Measurements from ENCODE around the gene P3H2.

Gene P3H2

GRCh38 chr3:190034446-190034845 is 86.3 kb downstream of the P3H2 start:
- FAIRE-seq: no peak
- TF ChIP-seq SPI1 (IDR thresholded peaks at IDR 0.05; ENCODE audit: low read depth, low read length) (no peak), PAX5 (IDR thresholded peaks at IDR 0.05; ENCODE audit: insufficient read depth, low read length, severe bottlenecking) (no peak), TAF1 (IDR thresholded peaks at IDR 0.05; ENCODE audit: low read depth, low read length) (no peak), POU2F2 (IDR thresholded peaks at IDR 0.05; ENCODE audit: low read depth, low read length) (no peak), POLR2AphosphoS5 (IDR thresholded peaks at IDR 0.05; ENCODE audit: low read depth, low read length) (no peak), POLR2A (IDR thresholded peaks at IDR 0.05; ENCODE audit: low read depth, low read length) (no peak)
- no peak for DNase-seq (ENCODE audit: insufficient read length, low spot score)

GRCh38 chr3:190032923-190033322 is 87.8 kb downstream of the P3H2 start:
- DNase-seq (ENCODE audit: insufficient read length, low spot score): no peak
- TF ChIP-seq TAF1 (IDR thresholded peaks at IDR 0.05; ENCODE audit: low read depth, low read length) (no peak), POLR2A (IDR thresholded peaks at IDR 0.05; ENCODE audit: low read depth, low read length) (no peak), PAX5 (IDR thresholded peaks at IDR 0.05; ENCODE audit: insufficient read depth, low read length, severe bottlenecking) (no peak), SPI1 (IDR thresholded peaks at IDR 0.05; ENCODE audit: low read depth, low read length) (no peak), POLR2AphosphoS5 (IDR thresholded peaks at IDR 0.05; ENCODE audit: low read depth, low read length) (no peak), POU2F2 (IDR thresholded peaks at IDR 0.05; ENCODE audit: low read depth, low read length) (no peak)
- FAIRE-seq: no peak

GRCh38 chr3:190031887-190032752 is 88.6 kb downstream of the P3H2 start:
- no peak for DNase-seq (ENCODE audit: insufficient read length, low spot score)
- no peak for FAIRE-seq
- TF ChIP-seq TAF1 (IDR thresholded peaks at IDR 0.05; ENCODE audit: low read depth, low read length) (no peak), PAX5 (IDR thresholded peaks at IDR 0.05; ENCODE audit: insufficient read depth, low read length, severe bottlenecking) (no peak), POU2F2 (IDR thresholded peaks at IDR 0.05; ENCODE audit: low read depth, low read length) (no peak), POLR2AphosphoS5 (IDR thresholded peaks at IDR 0.05; ENCODE audit: low read depth, low read length) (no peak), POLR2A (IDR thresholded peaks at IDR 0.05; ENCODE audit: low read depth, low read length) (no peak), SPI1 (IDR thresholded peaks at IDR 0.05; ENCODE audit: low read depth, low read length) (no peak)

GRCh38 chr3:190027116-190027515 is 93.6 kb downstream of the P3H2 start:
- DNase-seq (ENCODE audit: insufficient read length, low spot score): no peak
- TF ChIP-seq TAF1 (IDR thresholded peaks at IDR 0.05; ENCODE audit: low read depth, low read length) (no peak), POLR2A (IDR thresholded peaks at IDR 0.05; ENCODE audit: low read depth, low read length) (no peak), POU2F2 (IDR thresholded peaks at IDR 0.05; ENCODE audit: low read depth, low read length) (no peak), PAX5 (IDR thresholded peaks at IDR 0.05; ENCODE audit: insufficient read depth, low read length, severe bottlenecking) (no peak), POLR2AphosphoS5 (IDR thresholded peaks at IDR 0.05; ENCODE audit: low read depth, low read length) (no peak), SPI1 (IDR thresholded peaks at IDR 0.05; ENCODE audit: low read depth, low read length) (no peak)
- FAIRE-seq: no peak

- no peak for DNase-seq (ENCODE audit: insufficient read length, low spot score)
- TF ChIP-seq POLR2A (IDR thresholded peaks at IDR 0.05; ENCODE audit: low read depth, low read length) (no peak), POLR2AphosphoS5 (IDR thresholded peaks at IDR 0.05; ENCODE audit: low read depth, low read length) (no peak), PAX5 (IDR thresholded peaks at IDR 0.05; ENCODE audit: insufficient read depth, low read length, severe bottlenecking) (no peak), SPI1 (IDR thresholded peaks at IDR 0.05; ENCODE audit: low read depth, low read length) (no peak), POU2F2 (IDR thresholded peaks at IDR 0.05; ENCODE audit: low read depth, low read length) (no peak), TAF1 (IDR thresholded peaks at IDR 0.05; ENCODE audit: low read depth, low read length) (no peak)
- FAIRE-seq: no peak
These were observed 94.5 kb downstream of the P3H2 start for GRCh38 chr3:190026154-190026553.

- FAIRE-seq (no peak), DNase-seq (ENCODE audit: insufficient read length, low spot score) (no peak)
- no peak for TF ChIP-seq SPI1 (IDR thresholded peaks at IDR 0.05; ENCODE audit: low read depth, low read length)
- TF ChIP-seq POU2F2 (IDR thresholded peaks at IDR 0.05; ENCODE audit: low read depth, low read length): peak; percentile 58; the same call in 1 of the 2 replicates
These were observed 95.8 kb downstream of the P3H2 start for GRCh38 chr3:190024912-190025311.

GRCh38 chr3:190019844-190020243 is 100.9 kb downstream of the P3H2 start:
- FAIRE-seq: no peak

GRCh38 chr3:190019006-190019405 is 101.7 kb downstream of the P3H2 start:
- FAIRE-seq: no peak
- DNase-seq (ENCODE audit: insufficient read length, low spot score): no peak
- TF ChIP-seq SPI1 (IDR thresholded peaks at IDR 0.05; ENCODE audit: low read depth, low read length): no peak
- TF ChIP-seq PAX5 (IDR thresholded peaks at IDR 0.05; ENCODE audit: insufficient read depth, low read length, severe bottlenecking): no peak
- no peak for TF ChIP-seq TAF1 (IDR thresholded peaks at IDR 0.05; ENCODE audit: low read depth, low read length)
- no peak for TF ChIP-seq POU2F2 (IDR thresholded peaks at IDR 0.05; ENCODE audit: low read depth, low read length)
- no peak for TF ChIP-seq POLR2AphosphoS5 (IDR thresholded peaks at IDR 0.05; ENCODE audit: low read depth, low read length)
- TF ChIP-seq POLR2A (IDR thresholded peaks at IDR 0.05; ENCODE audit: low read depth, low read length): no peak

More at GRCh38 chr3:190019844-190020243, 100.9 kb downstream of the P3H2 start:
- no peak for DNase-seq (ENCODE audit: insufficient read length, low spot score)
- TF ChIP-seq POLR2A (IDR thresholded peaks at IDR 0.05; ENCODE audit: low read depth, low read length): no peak
- TF ChIP-seq TAF1 (IDR thresholded peaks at IDR 0.05; ENCODE audit: low read depth, low read length): no peak
- TF ChIP-seq PAX5 (IDR thresholded peaks at IDR 0.05; ENCODE audit: insufficient read depth, low read length, severe bottlenecking): no peak
- TF ChIP-seq SPI1 (IDR thresholded peaks at IDR 0.05; ENCODE audit: low read depth, low read length): no peak
- TF ChIP-seq POU2F2 (IDR thresholded peaks at IDR 0.05; ENCODE audit: low read depth, low read length): no peak
- no peak for TF ChIP-seq POLR2AphosphoS5 (IDR thresholded peaks at IDR 0.05; ENCODE audit: low read depth, low read length)

GRCh38 chr3:190018460-190018859 is 102.2 kb downstream of the P3H2 start:
- no peak for TF ChIP-seq POLR2A (IDR thresholded peaks at IDR 0.05; ENCODE audit: low read depth, low read length)
- no peak for TF ChIP-seq SPI1 (IDR thresholded peaks at IDR 0.05; ENCODE audit: low read depth, low read length)
- no peak for TF ChIP-seq TAF1 (IDR thresholded peaks at IDR 0.05; ENCODE audit: low read depth, low read length)
- no peak for TF ChIP-seq POU2F2 (IDR thresholded peaks at IDR 0.05; ENCODE audit: low read depth, low read length)
- no peak for TF ChIP-seq PAX5 (IDR thresholded peaks at IDR 0.05; ENCODE audit: insufficient read depth, low read length, severe bottlenecking)
- TF ChIP-seq POLR2AphosphoS5 (IDR thresholded peaks at IDR 0.05; ENCODE audit: low read depth, low read length): no peak
- no peak for DNase-seq (ENCODE audit: insufficient read length, low spot score)
- FAIRE-seq: no peak
